Activated CD4-positive, alpha-beta T cell treated with anti-CD3 and anti-CD28 coated beads, Interleukin-2, amount 10 ng/mL, durations not matched to agents 24 days and 14 days (primary cell): ENCODE data around the gene LINC01488. TPM values are rescaled to one million over a fixed set of nuclear protein-coding genes. Genes with fewer than 3 reads are reported as not detected.

ENCODE experiments used
- DNase-seq: peaks from one replicate; pipeline ENCODE4 v3.0.0; 2022
- H3K27ac Mint-ChIP-seq: one replicate; pipeline ENCODE4 v1.8.0; 2022; ENCODE audit warnings: mild to moderate bottlenecking, mixed read lengths
- H3K27me3 Mint-ChIP-seq: one replicate; pipeline ENCODE4 v1.8.0; 2022; ENCODE audit warnings: mixed read lengths
- H3K36me3 Mint-ChIP-seq: one replicate; pipeline ENCODE4 v1.8.0; 2022; ENCODE audit warnings: low read depth, mild to moderate bottlenecking, mixed read lengths
- H3K4me1 Mint-ChIP-seq: one replicate; pipeline ENCODE4 v1.8.0; 2021; ENCODE audit warnings: mixed read lengths
- H3K4me3 Mint-ChIP-seq: one replicate; pipeline ENCODE4 v1.8.0; 2022; ENCODE audit warnings: mild to moderate bottlenecking, moderate library complexity, mixed read lengths
- H3K9me3 Mint-ChIP-seq: one replicate; pipeline ENCODE4 v1.8.0; 2021; ENCODE audit warnings: mixed read lengths
- intact Hi-C: fragments of 100-400 bp; cut with micrococcal nuclease; formaldehyde crosslinking; loops from one replicate; pipeline ENCODE4 v1.15.1; 2023
- total RNA-seq: library from RNA; stranded (reverse); gene quantifications from 2 replicates; pipeline ENCODE4 v1.2.3, GENCODE V29; 2022

LINC01488 gene
- total RNA-seq, 1 donor from 2014 or later, result not detected

- no peak for DNase-seq
- H3K27ac Mint-ChIP-seq, result no peak overlapping the region
- no peak overlapping the region for H3K4me3 Mint-ChIP-seq
- peaks cover 6% of the 10 kb centered on the region for H3K4me1 Mint-ChIP-seq
- no peaks in the 10 kb centered on the region for H3K36me3 Mint-ChIP-seq
- intact Hi-C loops, result no loop called here
- H3K27me3 Mint-ChIP-seq, result peaks cover 3% of the 10 kb centered on the region
- no peaks in the 10 kb centered on the region for H3K9me3 Mint-ChIP-seq
Observed at GRCh38 chr11:69508974-69509373, 27.5 kb downstream of the LINC01488 start.

DNA sequence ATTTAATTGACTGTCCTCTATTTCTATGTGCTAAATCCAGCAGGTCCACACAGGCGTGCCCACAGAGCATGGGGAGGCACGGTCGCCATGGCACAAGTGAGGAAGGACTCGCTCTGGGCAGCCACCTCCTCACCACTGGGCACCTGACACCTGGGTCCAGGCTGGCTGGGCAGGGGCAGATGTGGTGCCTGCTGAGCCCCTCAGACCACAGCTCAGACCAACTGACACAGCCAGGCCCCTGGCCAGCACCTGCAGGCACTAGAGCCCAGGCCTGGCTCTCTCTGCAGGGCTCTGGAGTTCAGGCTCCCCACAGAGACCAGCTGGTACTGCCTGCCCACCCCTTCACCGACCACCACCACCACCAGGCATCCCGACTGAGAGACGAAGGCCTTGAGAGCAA is 27.9 kb downstream of the LINC01488 start:
- Mint-ChIP-seq H3K27me3 (peaks cover 3% of the 10 kb centered on the region), H3K9me3 (no peaks in the 10 kb centered on the region), H3K27ac (no peak overlapping the region), H3K4me1 (peaks cover 6% of the 10 kb centered on the region), H3K36me3 (no peaks in the 10 kb centered on the region), H3K4me3 (no peak overlapping the region)
- intact Hi-C loops, result no loop called here
- DNase-seq, result no peak

GRCh38 chr11:69509846-69510390 is 28.5 kb downstream of the LINC01488 start:
- peaks cover 6% of the 10 kb centered on the region for H3K4me1 Mint-ChIP-seq
- H3K36me3 Mint-ChIP-seq, result no peaks in the 10 kb centered on the region
- H3K27me3 Mint-ChIP-seq, result peaks cover 3% of the 10 kb centered on the region
- DNase-seq, result no peak
- H3K9me3 Mint-ChIP-seq, result no peaks in the 10 kb centered on the region
- no peak overlapping the region for H3K4me3 Mint-ChIP-seq
- intact Hi-C loops, result no loop called here
- H3K27ac Mint-ChIP-seq, result no peak overlapping the region

DNA sequence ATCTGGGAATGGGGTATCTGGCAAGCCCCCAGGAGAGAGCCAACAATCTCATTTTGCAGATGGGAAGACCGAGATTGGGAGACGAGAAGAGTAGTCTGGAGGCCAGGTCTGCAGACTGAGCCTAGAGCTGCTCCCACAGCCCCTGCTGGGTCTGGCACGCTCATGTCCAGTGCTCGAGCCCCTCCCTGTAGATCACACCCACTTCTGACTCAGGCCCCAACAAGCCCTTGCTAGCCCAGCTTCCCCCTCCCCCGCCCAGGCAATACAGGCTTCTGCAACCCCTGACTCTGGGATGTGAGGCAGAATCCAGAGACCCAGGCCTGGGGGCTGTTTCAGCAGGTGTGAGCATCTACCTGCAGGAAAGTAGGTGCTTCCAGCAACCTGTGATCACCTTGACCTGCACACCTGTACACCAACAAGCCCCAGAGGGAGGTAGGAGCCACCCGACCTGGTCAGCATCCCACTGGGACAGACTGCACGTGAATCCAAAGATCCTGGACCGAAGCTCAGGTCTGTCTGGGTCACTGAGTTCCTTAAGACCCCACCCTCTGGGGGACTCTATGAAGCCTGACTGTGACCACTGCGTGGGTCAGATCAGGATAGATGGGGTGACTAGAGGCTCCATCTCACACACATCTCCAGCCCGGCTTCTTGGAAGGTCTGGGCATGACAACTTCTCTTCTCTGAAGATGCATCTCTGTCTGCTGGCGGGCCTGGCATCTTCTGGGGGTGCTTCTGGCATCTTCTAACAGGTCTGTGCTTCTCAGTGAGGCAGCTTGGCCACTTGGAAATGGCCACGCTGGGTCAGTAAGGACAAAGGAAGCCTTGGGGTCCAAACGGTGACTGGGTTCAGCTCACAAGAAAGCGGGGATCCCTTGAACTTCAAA is 29.3 kb downstream of the LINC01488 start:
- H3K36me3 Mint-ChIP-seq, result no peaks in the 10 kb centered on the region
- no peak overlapping the region for H3K27ac Mint-ChIP-seq
- H3K4me3 Mint-ChIP-seq, result no peak overlapping the region
- H3K4me1 Mint-ChIP-seq, result peaks cover 6% of the 10 kb centered on the region
- no peaks in the 10 kb centered on the region for H3K9me3 Mint-ChIP-seq
- no peak for DNase-seq
- H3K27me3 Mint-ChIP-seq, result peaks cover 3% of the 10 kb centered on the region
- intact Hi-C loops, result no loop called here

GRCh38 chr11:69511358-69512055 is 30.0 kb downstream of the LINC01488 start:
- intact Hi-C loops, result no loop called here
- H3K9me3 Mint-ChIP-seq, result no peaks in the 10 kb centered on the region
- H3K27ac Mint-ChIP-seq, result no peak overlapping the region

DNA sequence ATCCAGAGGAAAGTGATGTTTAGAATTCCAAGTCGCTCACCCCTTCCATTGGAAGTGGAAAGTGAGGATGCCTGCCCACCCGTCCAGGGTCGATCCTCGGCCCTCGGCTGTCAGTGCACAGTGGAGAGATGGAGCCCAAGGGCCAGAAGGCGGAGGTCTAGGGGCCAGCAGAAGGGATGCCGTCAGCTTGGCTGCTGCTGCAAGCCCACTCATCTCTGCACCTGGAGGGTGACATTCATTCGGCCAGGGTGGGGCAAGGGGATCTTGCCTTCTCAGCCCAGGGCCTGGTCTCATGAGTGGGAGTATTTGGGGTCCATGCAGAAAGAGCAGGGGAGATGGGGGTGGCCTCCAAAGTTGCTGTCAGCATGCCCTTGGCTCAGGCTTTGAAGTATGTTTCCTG is 30.7 kb downstream of the LINC01488 start:
- intact Hi-C loops, result no loop called here
- H3K27me3 Mint-ChIP-seq, result peaks cover 3% of the 10 kb centered on the region
- H3K27ac Mint-ChIP-seq, result no peak overlapping the region
- no peak overlapping the region for H3K4me3 Mint-ChIP-seq
- DNase-seq, result no peak
- H3K36me3 Mint-ChIP-seq, result no peaks in the 10 kb centered on the region
- peaks cover 6% of the 10 kb centered on the region for H3K4me1 Mint-ChIP-seq
- no peaks in the 10 kb centered on the region for H3K9me3 Mint-ChIP-seq

More at GRCh38 chr11:69511358-69512055, 30.0 kb downstream of the LINC01488 start:
- Mint-ChIP-seq H3K4me3 (no peak overlapping the region), H3K4me1 (peaks cover 6% of the 10 kb centered on the region), H3K27me3 (peaks cover 3% of the 10 kb centered on the region), H3K36me3 (no peaks in the 10 kb centered on the region)
- DNase-seq, result no peak

DNA sequence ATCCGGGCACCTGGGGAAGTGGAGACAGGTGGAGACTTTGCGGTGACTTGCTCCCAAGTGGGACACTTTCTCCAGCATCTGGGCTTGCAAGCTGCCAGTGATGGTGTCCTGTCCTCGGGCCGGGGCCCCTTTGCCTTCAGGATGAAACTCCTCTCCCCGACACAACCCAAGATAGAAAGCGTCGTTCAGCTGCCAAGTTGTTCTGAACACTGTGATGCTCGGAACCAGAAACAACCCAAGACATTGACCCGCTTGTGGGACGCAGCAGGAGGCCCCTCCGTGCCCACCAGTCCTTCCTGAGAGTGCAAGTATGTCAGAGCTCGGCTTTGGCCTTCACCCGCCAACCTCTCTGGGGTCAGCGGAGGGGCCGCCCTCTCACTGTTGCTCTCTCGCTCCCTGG is 31.3 kb downstream of the LINC01488 start:
- H3K27ac Mint-ChIP-seq, result no peak overlapping the region
- no peak for DNase-seq
- H3K36me3 Mint-ChIP-seq, result no peaks in the 10 kb centered on the region
- no peak overlapping the region for H3K4me3 Mint-ChIP-seq
- H3K9me3 Mint-ChIP-seq, result no peaks in the 10 kb centered on the region
- H3K4me1 Mint-ChIP-seq, result peaks cover 6% of the 10 kb centered on the region
- intact Hi-C loops, result no loop called here
- H3K27me3 Mint-ChIP-seq, result peaks cover 3% of the 10 kb centered on the region

- Mint-ChIP-seq H3K4me3 (no peak overlapping the region), H3K27ac (no peak overlapping the region), H3K9me3 (peaks cover 2% of the 10 kb centered on the region), H3K36me3 (no peaks in the 10 kb centered on the region), H3K27me3 (peaks cover 3% of the 10 kb centered on the region), H3K4me1 (peaks cover 6% of the 10 kb centered on the region)
- no peak for DNase-seq
- intact Hi-C loops, result no loop called here
Observed at GRCh38 chr11:69513196-69513595, 31.7 kb downstream of the LINC01488 start.

DNA sequence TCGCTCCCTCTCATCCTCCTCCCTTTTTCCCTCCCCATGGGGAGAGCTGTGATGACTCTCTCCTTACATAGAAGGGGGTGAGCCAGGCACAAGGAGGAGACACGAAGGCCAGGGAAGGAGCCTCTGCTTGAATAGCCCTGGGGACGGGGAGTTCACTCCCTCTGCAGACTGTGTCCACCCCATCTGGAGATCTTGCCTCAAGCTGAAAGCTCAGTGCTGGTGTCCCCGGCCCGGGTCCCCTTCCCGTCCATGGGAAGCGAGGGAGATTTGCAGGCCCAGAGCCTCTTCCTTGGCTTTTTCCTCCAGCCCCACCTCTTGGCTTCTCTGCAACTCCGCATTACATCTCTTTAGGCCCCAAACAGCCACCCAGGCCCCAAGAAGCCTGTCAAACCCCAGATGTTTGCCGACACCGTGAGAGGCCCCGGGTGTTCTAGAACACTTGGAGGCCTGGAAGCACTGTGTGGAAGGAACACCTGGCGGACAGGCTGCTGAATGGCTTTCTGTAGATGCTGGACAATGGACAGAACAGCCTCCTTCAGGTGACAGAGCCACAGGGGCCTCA is 32.3 kb downstream of the LINC01488 start:
- DNase-seq, result no peak
- Mint-ChIP-seq H3K9me3 (peaks cover 6% of the 10 kb centered on the region), H3K4me3 (no peak overlapping the region), H3K27ac (no peak overlapping the region), H3K27me3 (peaks cover 1% of the 10 kb centered on the region), H3K36me3 (no peaks in the 10 kb centered on the region), H3K4me1 (peaks cover 6% of the 10 kb centered on the region)
- intact Hi-C loops, result no loop called here

GRCh38 chr11:69514771-69515170 is 33.3 kb downstream of the LINC01488 start:
- H3K27me3 Mint-ChIP-seq, result peaks cover 1% of the 10 kb centered on the region
- intact Hi-C loops, result no loop called here
- H3K27ac Mint-ChIP-seq, result no peak overlapping the region
- H3K4me1 Mint-ChIP-seq, result no peaks in the 10 kb centered on the region
- peaks cover 6% of the 10 kb centered on the region for H3K9me3 Mint-ChIP-seq
- no peaks in the 10 kb centered on the region for H3K36me3 Mint-ChIP-seq
- no peak for DNase-seq
- H3K4me3 Mint-ChIP-seq, result no peak overlapping the region

- H3K9me3 Mint-ChIP-seq, result peaks cover 6% of the 10 kb centered on the region
- H3K4me1 Mint-ChIP-seq, result no peaks in the 10 kb centered on the region
- H3K36me3 Mint-ChIP-seq, result no peaks in the 10 kb centered on the region
- DNase-seq, result no peak
- no peak overlapping the region for H3K27ac Mint-ChIP-seq
- H3K4me3 Mint-ChIP-seq, result no peak overlapping the region
- intact Hi-C loops, result no loop called here
- H3K27me3 Mint-ChIP-seq, result peaks cover 1% of the 10 kb centered on the region
Observed at GRCh38 chr11:69515271-69516245, 34.1 kb downstream of the LINC01488 start.

DNA sequence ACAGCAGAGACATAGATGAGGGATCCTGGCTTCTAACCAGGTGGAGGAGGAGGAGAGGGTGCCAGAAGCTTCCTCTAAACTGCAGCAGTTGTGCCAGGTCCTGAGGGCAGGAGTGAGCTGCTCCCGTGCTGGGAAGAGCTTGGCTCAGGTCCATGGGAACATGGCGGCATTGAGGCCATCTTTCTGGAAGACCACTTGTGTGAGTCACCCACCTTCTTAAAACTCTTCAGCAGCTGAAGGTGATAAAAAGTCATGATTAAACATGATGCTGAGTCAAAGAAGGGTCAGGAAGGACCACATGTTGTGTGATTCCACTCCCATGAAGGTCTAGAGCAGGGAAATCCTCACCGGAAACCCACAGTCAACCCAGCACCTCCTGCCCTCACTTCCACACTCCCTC is 35.1 kb downstream of the LINC01488 start:
- no peaks in the 10 kb centered on the region for H3K36me3 Mint-ChIP-seq
- H3K27ac Mint-ChIP-seq, result no peak overlapping the region
- H3K4me1 Mint-ChIP-seq, result no peaks in the 10 kb centered on the region
- DNase-seq, result no peak
- peaks cover 6% of the 10 kb centered on the region for H3K9me3 Mint-ChIP-seq
- H3K4me3 Mint-ChIP-seq, result no peak overlapping the region
- H3K27me3 Mint-ChIP-seq, result peaks cover 1% of the 10 kb centered on the region
- intact Hi-C loops, result no loop called here
